Fibroblast of lung (primary cell): ENCODE results near the gene SLC38A1. TPM values are rescaled to one million over a fixed set of nuclear protein-coding genes. Genes with fewer than 3 reads are reported as not detected.
"Not testable (repeated sequence)": the region's sequence is repeated elsewhere in the genome, so short reads cannot be mapped to it uniquely, and the experiment has no call there.

Experiments used
- DNase-seq, 2 donors: peaks; one replicate each; pipeline versions ENCODE4 v3.0.0 to v3.0.0-alpha.2; 2010; ENCODE audit warnings: low read depth in 2 of 2
- H2AFZ ChIP-seq: 2 replicates; pipeline ENCODE4 v1.5.1; 2012; ENCODE audit warnings: low read length, control low read depth, inconsistent platforms
- H3K27ac ChIP-seq: 2 replicates; pipeline ENCODE4 v1.5.1; 2011; ENCODE audit warnings: low read length, control low read depth; ENCODE audit not compliant: insufficient read depth
- H3K27me3 ChIP-seq: 2 replicates; pipeline ENCODE4 v1.5.1; 2011; ENCODE audit warnings: mild to moderate bottlenecking, low read length; ENCODE audit not compliant: control insufficient read depth, insufficient read depth
- H3K36me3 ChIP-seq: 2 replicates; pipeline ENCODE4 v1.5.1; 2011; ENCODE audit warnings: low read length; ENCODE audit not compliant: control insufficient read depth, insufficient read depth
- H3K4me1 ChIP-seq: 2 replicates; pipeline ENCODE4 v1.5.1; 2011; ENCODE audit warnings: low read length; ENCODE audit not compliant: control insufficient read depth, insufficient read depth; ENCODE audit errors: extremely low read depth
- H3K4me2 ChIP-seq: 2 replicates; pipeline ENCODE4 v1.5.1; 2011; ENCODE audit warnings: low read length, control low read depth; ENCODE audit not compliant: insufficient read depth; ENCODE audit errors: extremely low read depth
- H3K4me3 ChIP-seq, 4 experiments: fragments of 200-600 bp in 1 of 4; sonication (generic) in 1 of 4; replicated peaks in 1 of 4; 2 replicates each; pipeline ENCODE4 v1.5.1; 2011 to 2016; ENCODE audit warnings: low read length in 4 of 4, low read depth in 3 of 4, mild to moderate bottlenecking in 3 of 4, control low read depth in 2 of 4, inconsistent platforms in 1 of 4, mixed read lengths in 1 of 4; ENCODE audit not compliant: insufficient read depth in 1 of 4; ENCODE audit errors: control extremely low read depth in 1 of 4
- H3K79me2 ChIP-seq: 2 replicates; pipeline ENCODE4 v1.5.1; 2012; ENCODE audit warnings: mild to moderate bottlenecking, low read length, inconsistent platforms; ENCODE audit not compliant: control insufficient read depth, insufficient read depth
- H3K9ac ChIP-seq: 2 replicates; pipeline ENCODE4 v1.5.1; 2011; ENCODE audit warnings: mild to moderate bottlenecking, low read length, control low read depth; ENCODE audit not compliant: insufficient read depth
- H3K9me3 ChIP-seq: 2 replicates; pipeline ENCODE4 v1.5.1; 2012; ENCODE audit warnings: low read depth, low read length; ENCODE audit not compliant: control insufficient read depth, insufficient read depth
- H4K20me1 ChIP-seq: 2 replicates; pipeline ENCODE4 v1.5.1; 2011; ENCODE audit warnings: low read length; ENCODE audit not compliant: control insufficient read depth, insufficient read depth; ENCODE audit errors: extremely low read depth
- EZH2 ChIP-seq: IDR thresholded peaks from 2 replicates; pipeline ENCODE4 v1.5.1; 2012; ENCODE audit warnings: low read length, control low read depth, mild to moderate bottlenecking; ENCODE audit errors: missing control alignments
- polyA plus RNA-seq, 2 donors: library from polyadenylated mRNA; depleted of rRNA in 1 of 2; stranded (reverse) in 1 of 2; unstranded in 1 of 2; fragments of >200 nt; gene quantifications; 2 replicates each; pipeline ENCODE4 v1.2.1, GENCODE V29; 2011 to 2012; ENCODE audit warnings: missing spikeins in 1 of 2
- total RNA-seq: library from RNA; depleted of rRNA; stranded (reverse); fragments of >200 nt; gene quantifications from 2 replicates; pipeline ENCODE4 v1.2.1, GENCODE V29; 2014
- TF ChIP-seq, protein P1 (sequence below), 2 donors: IDR thresholded peaks in 1 of 2; conservative IDR thresholded peaks in 1 of 2; 1 replicate in 1 of 2; 2 replicates in 1 of 2; pipeline ENCODE4 v1.5.1; 2011 to 2012; ENCODE audit warnings: low read length in 2 of 2, control low read depth in 1 of 2, inconsistent platforms in 1 of 2, low read depth in 1 of 2, mild to moderate bottlenecking in 1 of 2

The SLC38A1 gene
- total and polyA plus RNA-seq, 2 donors (not counting 1 experiment from before 2014, with no cell fraction given) = 24.3 to 88.8 TPM

GRCh38 chr12:46167412-46167811 is 101.4 kb downstream of the SLC38A1 start:
- Histone ChIP-seq H3K4me2 (no peak overlapping the region), H3K4me1 (no peaks in the 10 kb centered on the region), H3K27me3 (peaks cover 7% of the 10 kb centered on the region), H2AFZ (no peak overlapping the region), H3K27ac (no peak overlapping the region), H3K9ac (no peak overlapping the region), H4K20me1 (no peaks in the 10 kb centered on the region), H3K9me3 (no peaks in the 10 kb centered on the region), H3K4me3 (no peak overlapping the region), H3K79me2 (no peaks in the 10 kb centered on the region), H3K36me3 (no peaks in the 10 kb centered on the region)
- TF ChIP-seq, protein P1, sequence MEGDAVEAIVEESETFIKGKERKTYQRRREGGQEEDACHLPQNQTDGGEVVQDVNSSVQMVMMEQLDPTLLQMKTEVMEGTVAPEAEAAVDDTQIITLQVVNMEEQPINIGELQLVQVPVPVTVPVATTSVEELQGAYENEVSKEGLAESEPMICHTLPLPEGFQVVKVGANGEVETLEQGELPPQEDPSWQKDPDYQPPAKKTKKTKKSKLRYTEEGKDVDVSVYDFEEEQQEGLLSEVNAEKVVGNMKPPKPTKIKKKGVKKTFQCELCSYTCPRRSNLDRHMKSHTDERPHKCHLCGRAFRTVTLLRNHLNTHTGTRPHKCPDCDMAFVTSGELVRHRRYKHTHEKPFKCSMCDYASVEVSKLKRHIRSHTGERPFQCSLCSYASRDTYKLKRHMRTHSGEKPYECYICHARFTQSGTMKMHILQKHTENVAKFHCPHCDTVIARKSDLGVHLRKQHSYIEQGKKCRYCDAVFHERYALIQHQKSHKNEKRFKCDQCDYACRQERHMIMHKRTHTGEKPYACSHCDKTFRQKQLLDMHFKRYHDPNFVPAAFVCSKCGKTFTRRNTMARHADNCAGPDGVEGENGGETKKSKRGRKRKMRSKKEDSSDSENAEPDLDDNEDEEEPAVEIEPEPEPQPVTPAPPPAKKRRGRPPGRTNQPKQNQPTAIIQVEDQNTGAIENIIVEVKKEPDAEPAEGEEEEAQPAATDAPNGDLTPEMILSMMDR (conservative IDR thresholded peaks at IDR 0.05 in 1 of 2, IDR thresholded peaks at IDR 0.05 in 1 of 2; ENCODE audit: low read depth in 1 of 2, low read length in 2 of 2) = no peak
- no peak for TF ChIP-seq EZH2
- DNase-seq = peak in 1 of 2 donors; percentile 36

DNA sequence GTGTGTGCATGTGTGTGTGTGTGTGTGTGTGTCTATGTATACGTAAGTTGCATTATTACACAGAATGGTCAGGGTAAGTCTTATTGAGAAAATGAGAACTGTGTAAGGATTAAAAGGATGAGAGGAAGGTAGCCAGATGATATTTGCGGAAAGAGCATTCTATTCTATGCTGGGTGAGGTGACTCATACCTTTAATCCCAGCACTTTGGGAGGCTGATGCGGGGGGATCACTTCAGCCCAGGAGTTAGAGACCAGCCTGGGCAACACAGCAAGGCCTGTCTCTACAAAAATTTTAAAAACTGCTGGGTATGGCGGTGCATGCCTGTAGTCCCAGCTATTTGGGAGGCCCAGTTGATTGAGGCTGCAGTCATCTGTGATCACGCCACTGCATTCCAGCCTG is 103.7 kb downstream of the SLC38A1 start:
- Histone ChIP-seq H2AFZ (no peak overlapping the region), H3K9ac (no peak overlapping the region), H3K9me3 (no peaks in the 10 kb centered on the region), H3K27ac (no peak overlapping the region), H3K4me3 (no peak overlapping the region), H4K20me1 (no peaks in the 10 kb centered on the region), H3K27me3 (peaks cover 7% of the 10 kb centered on the region), H3K79me2 (no peaks in the 10 kb centered on the region), H3K36me3 (no peaks in the 10 kb centered on the region), H3K4me2 (no peak overlapping the region), H3K4me1 (no peaks in the 10 kb centered on the region)
- no peak for TF ChIP-seq EZH2
- TF ChIP-seq, protein P1 (conservative IDR thresholded peaks at IDR 0.05 in 1 of 2, IDR thresholded peaks at IDR 0.05 in 1 of 2; ENCODE audit: low read depth in 1 of 2, low read length in 2 of 2) = no peak
- DNase-seq = no peak

DNA sequence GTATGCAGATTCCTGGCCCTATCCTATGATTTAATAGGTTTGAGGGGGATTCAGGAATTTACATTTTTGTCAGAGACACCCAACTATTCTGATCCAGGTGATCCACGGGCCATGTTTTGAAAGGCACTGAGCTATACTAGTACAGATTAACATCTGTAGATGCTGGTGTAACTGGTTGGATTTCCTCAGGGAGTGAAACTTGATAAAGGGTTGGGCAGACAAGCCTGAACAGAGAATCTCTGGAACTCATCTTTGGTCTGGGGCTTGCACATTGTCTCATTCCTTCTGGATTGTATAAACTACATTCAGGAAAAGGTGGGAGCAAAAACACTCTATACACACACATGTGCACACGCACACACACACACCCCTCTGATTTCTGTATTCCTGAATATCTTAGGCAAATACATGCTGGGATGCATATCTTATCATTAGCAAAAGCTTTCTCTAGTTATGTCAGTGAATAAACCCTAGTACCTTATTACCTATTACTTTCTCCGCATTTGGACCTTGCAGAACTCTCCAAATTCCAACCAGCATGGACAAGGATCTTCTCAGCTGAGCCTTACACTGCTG is 104.6 kb downstream of the SLC38A1 start:
- Histone ChIP-seq H3K27ac (no peak overlapping the region), H3K9me3 (no peaks in the 10 kb centered on the region), H3K79me2 (no peaks in the 10 kb centered on the region), H3K36me3 (no peaks in the 10 kb centered on the region), H4K20me1 (no peaks in the 10 kb centered on the region), H3K4me3 (no peak overlapping the region), H3K9ac (no peak overlapping the region), H3K27me3 (peaks cover 7% of the 10 kb centered on the region), H3K4me1 (no peaks in the 10 kb centered on the region), H2AFZ (no peak overlapping the region), H3K4me2 (no peak overlapping the region)
- no peak for DNase-seq
- TF ChIP-seq, protein P1 (conservative IDR thresholded peaks at IDR 0.05 in 1 of 2, IDR thresholded peaks at IDR 0.05 in 1 of 2; ENCODE audit: low read depth in 1 of 2, low read length in 2 of 2) = no peak
- TF ChIP-seq EZH2 = no peak

DNA sequence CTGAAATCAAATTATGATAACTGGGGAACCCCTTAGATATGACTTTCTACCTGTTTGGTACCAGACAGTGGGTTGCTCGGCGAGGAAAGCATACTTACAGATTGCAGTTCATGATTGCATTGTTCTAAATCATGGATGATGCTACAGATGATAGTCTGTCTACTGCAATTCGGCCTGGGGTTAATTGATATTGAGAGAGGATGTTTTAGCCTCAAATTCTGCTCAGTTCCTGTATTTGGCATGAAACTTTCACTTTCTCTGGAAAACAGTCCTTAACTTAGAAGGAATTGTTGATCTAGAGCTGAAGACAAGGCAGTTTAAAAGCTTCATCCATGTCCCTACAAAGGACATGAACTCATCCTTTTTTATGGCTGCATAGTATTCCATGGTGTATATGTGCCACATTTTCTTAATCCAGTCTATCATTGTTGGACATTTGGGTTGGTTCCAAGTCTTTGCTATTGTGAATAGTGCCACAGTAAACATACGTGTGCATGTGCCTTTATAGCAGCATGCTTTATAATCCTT is 106.2 kb downstream of the SLC38A1 start:
- H3K4me1 ChIP-seq, H3K9ac ChIP-seq, DNase-seq, H4K20me1 ChIP-seq, H3K9me3 ChIP-seq, H3K27me3 ChIP-seq, H3K36me3 ChIP-seq, H3K4me3 ChIP-seq, H3K79me2 ChIP-seq, H3K4me2 ChIP-seq, H3K27ac ChIP-seq, H2AFZ ChIP-seq: not testable (repeated sequence)
